Measurements from ENCODE around the gene PAK4.
"Not testable (repeated sequence)": the region's sequence is repeated elsewhere in the genome, so short reads cannot be mapped to it uniquely, and the experiment has no call there.

PAK4 gene

GRCh38 chr19:39130337-39131254 is 5.0 kb downstream of the PAK4 start:
- no peak for DNase-seq (ENCODE audit: low read depth in 2 of 2)

DNA sequence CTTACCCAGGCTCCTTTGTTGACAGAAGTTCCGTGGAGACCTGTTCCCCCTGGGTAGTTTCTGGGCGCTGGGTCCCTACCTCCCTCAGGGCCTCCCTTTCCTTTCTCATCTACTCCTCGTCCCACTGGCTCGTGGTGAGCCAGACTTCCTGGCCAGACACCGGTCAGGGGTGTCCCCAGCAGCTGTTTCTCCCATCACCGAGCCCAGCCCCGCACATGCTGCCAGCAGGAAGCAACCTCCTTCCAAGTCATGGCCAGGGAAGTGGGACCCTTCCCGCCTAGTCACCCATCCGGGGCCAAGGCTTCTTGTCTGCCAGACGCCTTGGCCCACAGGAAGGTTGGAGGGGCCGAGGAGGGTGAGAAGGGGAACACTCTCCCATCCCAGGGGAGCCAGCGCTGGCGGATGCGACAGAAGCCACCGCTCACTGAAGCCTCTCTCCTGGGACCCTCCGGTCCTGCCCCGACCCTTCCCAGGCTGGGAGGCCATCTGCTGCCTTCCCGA is 5.7 kb downstream of the PAK4 start:
- DNase-seq (ENCODE audit: low read depth in 2 of 2): no peak

- no peak for DNase-seq (ENCODE audit: low read depth in 2 of 2)
Observed at GRCh38 chr19:39132344-39132969, 6.9 kb downstream of the PAK4 start.

DNA sequence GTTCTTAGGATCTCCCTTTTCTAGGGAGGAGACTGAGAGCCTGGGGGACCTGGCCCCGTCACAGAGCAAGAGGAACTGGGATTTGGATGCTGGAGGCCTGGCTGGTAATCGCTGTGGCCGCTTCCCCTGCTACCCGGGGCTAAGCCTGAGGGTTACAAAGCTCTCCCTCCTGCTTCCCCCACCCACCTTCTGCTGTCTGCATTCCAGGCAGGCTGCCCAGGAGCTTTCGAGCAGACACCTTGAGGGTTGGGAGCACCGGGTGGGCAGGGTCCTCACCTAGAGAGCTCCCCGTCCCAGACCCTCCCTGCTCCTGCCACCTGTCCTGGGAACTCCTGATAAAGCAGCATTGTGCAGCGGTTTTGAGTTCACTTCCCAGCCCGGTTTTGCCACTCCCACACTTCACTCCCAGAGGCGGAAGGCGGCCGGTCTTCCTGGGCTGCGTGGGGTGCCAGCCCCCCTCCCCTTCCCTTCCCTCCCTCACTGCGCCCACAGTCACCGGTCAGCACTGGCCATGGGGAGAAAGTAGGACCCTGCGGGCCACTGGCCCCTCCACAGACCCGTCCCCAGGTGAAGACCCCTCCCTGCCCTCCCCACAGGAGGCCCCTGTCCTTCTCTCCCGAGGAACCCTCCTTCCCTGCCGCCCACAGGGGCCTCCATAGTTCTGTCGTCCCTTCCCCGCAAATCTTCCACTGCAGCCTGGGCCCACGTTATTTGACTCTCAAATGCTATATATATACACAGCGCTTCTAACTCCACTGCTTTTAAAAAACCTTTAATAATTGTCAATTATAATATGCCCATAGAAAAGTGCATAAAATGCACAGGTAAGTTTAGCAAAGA is 8.1 kb downstream of the PAK4 start:
- no peak for DNase-seq (ENCODE audit: low read depth in 2 of 2)

DNA sequence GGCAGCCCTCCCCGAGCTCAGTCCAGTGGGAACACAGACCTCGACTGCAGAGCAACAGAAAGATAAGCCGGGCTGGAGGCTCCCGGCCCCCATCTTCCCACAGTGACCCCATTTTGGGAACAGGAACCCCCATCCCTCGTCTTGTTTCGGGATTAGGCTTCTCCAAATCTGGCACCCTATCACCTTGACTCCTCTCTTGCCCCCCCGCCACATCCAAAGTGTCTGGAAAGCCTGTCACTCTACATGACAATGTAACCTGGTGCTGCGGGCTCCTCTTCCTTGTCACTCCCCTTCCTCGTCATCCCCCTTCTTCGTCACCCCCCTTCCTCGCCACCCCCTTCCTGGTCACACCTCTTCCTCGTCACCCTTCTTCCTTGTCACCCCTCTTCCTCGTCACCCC is 10.1 kb downstream of the PAK4 start:
- no peak for DNase-seq (ENCODE audit: low read depth in 2 of 2)

GRCh38 chr19:39136225-39136940 is 10.8 kb downstream of the PAK4 start:
- DNase-seq (ENCODE audit: low read depth in 2 of 2): no peak

DNA sequence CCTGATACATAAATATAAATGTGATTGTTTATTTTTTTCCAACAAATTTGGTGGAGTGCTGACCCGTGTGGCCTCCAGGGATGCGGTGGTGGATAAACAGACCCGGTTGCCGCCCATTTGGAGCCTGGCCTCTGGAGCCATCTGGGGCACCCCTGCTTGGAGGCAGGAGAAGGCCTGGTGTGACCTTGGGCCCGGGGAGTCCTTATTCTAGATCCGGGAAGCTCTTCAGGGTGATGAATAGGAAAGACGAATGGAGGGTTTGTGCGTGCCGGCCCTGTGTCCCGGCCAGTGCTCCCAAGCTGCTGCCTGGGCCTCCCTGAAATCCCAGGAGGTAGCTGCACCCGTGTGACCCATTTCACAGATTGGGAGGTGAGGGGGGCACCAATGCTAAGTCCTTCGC is 11.5 kb downstream of the PAK4 start:
- no peak for DNase-seq (ENCODE audit: low read depth in 2 of 2)

GRCh38 chr19:39138221-39139211 is 12.9 kb downstream of the PAK4 start:
- no peak for DNase-seq (ENCODE audit: low read depth in 2 of 2)

GRCh38 chr19:39139305-39139874 is 13.8 kb downstream of the PAK4 start:
- DNase-seq (ENCODE audit: low read depth in 2 of 2): no peak

GRCh38 chr19:39139971-39140453 is 14.4 kb downstream of the PAK4 start:
- DNase-seq (ENCODE audit: low read depth in 2 of 2): no peak

- no peak for DNase-seq (ENCODE audit: low read depth in 2 of 2)
Observed at GRCh38 chr19:39140594-39140993, 15.0 kb downstream of the PAK4 start.

- DNase-seq (ENCODE audit: low read depth in 2 of 2): no peak
Observed at GRCh38 chr19:39141929-39142328, 16.3 kb downstream of the PAK4 start.

DNA sequence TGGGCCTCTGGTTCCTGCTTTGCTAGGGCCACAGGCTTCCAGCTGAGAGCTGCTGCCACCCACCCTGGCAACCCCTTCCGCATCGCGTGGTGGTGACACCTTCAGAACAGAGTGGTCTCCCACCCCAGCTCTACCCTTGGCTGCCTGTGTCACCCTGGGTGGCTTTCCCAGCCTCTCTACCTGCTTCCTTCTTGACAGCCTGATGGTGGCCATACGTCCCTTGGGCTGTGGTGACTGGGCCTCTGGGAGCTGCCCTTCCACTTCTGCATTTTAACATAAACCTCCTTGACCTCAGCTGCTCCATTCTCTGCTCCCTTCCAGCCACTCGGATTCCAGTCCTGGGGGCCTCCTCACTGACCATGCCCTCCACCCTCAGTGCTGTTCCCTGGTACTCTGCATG is 17.0 kb downstream of the PAK4 start:
- DNase-seq (ENCODE audit: low read depth in 2 of 2): no peak

DNA sequence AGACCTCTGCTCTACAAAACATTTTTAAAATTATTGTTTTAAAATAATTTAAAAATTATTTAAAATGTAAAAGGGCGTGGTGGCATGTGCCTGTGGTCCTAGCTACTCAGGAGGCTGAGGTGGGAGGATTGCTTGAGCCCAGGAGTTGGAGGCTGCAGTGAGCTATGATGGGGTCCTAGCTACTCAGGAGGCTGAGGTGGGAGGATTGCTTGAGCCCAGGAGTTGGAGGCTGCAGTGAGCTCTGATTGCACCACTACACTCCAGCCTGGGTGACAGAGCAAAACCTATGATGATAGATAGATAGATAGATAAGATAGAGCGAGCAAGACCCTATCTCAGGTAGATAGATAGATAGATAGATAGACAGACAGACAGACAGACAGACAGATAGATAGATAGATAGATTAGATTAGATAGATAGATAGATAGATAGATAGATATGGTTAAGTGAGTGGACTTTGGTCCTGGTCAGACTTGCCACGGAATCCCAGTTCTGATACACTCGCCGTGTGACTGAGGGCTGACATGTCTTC is 18.2 kb downstream of the PAK4 start:
- not testable (repeated sequence) for DNase-seq (ENCODE audit: low read depth in 2 of 2)

DNA sequence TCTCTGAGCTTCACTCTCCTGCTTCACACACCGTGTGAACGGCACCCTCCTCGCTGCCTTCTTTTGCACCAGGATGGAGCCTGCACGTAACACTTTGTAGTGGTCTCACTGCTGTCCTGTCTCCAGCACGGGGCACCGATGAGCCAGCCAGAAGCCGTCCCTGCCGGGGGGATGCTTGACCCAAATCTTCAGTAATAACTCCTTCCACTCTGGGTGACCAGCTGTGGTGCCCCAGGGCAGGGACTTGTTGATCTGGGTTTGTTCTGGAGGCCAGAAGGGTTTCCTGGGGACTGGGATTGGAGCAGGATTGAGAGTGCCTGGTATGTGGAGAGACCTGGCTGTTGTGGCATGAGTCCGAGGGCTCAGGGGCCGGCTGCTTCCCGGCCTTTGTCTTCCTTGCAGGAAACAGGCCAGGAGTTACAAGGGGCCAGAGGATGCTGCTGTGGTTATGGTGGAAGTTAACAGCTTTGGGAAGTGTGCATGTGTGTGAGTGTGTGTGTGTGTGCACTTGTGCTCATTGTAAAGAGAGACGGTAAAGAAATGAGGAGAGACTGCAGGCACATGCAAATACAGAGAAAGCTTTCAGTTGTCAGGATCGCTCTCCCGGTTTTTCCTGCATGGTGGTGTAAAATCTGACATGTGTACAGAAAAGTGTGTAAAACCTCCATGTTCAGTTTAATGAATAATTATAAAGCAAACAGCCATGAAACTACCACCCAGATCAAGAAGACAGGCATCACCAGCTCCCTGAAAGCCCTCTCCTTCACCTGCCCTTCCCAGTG is 18.9 kb downstream of the PAK4 start:
- no peak for DNase-seq (ENCODE audit: low read depth in 2 of 2)

- no peak for DNase-seq (ENCODE audit: low read depth in 2 of 2)
Observed at GRCh38 chr19:39145180-39145953, 19.8 kb downstream of the PAK4 start.

DNA sequence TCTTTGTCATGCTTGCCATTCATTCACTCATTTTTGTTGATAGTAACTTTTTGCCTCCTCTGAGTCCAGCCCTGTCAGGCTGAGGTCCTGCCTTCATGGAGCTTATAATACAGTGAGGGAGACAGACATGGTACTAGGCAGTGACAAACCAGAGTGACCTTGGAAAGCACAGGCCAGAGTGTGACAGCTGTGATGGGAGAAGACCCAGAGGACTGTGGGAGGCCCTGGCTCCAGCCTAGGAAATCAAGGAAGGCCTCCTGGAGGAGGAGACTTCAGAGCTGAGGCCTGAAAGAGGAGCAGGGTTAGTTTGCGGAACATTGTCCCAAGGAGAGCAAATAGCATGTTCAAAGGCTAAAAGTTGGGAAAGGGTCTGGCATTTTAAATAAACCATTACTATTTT is 20.5 kb downstream of the PAK4 start:
- DNase-seq (ENCODE audit: low read depth in 2 of 2): no peak

All from stimulated activated CD8-positive, alpha-beta memory T cell treated with anti-CD3 and anti-CD28 coated beads, Interleukin-15, amount 100 ng/mL, for 4 hours (primary cell).